Thyroid gland (tissue), 4 donors: Measurements from ENCODE around the gene KRT86.

ENCODE experiments used
- POLR2A ChIP-seq, 2 donors: fragments of 450-650 bp; IDR thresholded peaks; one replicate each; pipeline ENCODE4 v1.6.1; 2017; ENCODE audit warnings: antibody characterized with exemption in 2 of 2, mild to moderate bottlenecking in 2 of 2, moderate library complexity in 1 of 2
- TF ChIP-seq, protein P1 (sequence below), 6 experiments: fragments of 200-600 bp in 3 of 6; fragments of 450-650 bp in 3 of 6; sonication (generic) in 3 of 6; IDR thresholded peaks; one replicate each; pipeline ENCODE4 v1.5.1; 2016 to 2019; ENCODE audit warnings: antibody characterized with exemption in 6 of 6, mild to moderate bottlenecking in 2 of 6, inconsistent platforms in 1 of 6, moderate library complexity in 1 of 6

DNA sequence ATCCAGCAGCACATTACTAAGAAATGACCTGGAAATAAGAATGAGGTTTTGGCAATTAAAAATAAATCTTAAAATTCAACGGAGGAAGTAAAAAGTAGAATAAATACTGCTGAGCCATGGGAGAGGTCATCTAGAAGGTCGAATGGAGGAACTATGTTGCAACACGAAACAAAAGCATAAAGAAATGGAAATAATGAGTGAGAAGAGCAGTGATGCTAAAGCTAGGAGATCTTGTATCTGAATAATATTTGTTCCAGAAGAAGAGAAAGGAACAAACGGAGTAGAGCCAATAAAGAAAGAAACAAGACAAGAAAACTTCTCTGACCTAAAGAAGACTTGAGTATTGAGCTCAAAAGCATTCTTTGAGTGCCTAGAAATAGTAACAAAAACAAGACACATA lies 48.0 kb upstream of the KRT86 start:
- TF ChIP-seq POLR2A (IDR thresholded peaks at IDR 0.05), result no peak
- TF ChIP-seq, protein P1, sequence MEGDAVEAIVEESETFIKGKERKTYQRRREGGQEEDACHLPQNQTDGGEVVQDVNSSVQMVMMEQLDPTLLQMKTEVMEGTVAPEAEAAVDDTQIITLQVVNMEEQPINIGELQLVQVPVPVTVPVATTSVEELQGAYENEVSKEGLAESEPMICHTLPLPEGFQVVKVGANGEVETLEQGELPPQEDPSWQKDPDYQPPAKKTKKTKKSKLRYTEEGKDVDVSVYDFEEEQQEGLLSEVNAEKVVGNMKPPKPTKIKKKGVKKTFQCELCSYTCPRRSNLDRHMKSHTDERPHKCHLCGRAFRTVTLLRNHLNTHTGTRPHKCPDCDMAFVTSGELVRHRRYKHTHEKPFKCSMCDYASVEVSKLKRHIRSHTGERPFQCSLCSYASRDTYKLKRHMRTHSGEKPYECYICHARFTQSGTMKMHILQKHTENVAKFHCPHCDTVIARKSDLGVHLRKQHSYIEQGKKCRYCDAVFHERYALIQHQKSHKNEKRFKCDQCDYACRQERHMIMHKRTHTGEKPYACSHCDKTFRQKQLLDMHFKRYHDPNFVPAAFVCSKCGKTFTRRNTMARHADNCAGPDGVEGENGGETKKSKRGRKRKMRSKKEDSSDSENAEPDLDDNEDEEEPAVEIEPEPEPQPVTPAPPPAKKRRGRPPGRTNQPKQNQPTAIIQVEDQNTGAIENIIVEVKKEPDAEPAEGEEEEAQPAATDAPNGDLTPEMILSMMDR (IDR thresholded peaks at IDR 0.05), result no peak
